PC-3 (cell line): Measurements from ENCODE around the gene NEMP2. TPM values are rescaled to one million over a fixed set of nuclear protein-coding genes. Genes with fewer than 3 reads are reported as not detected.

Experiments
- ATAC-seq: fragments of 200-7000 bp; cut with Tn5 transposase; 2 replicates; pipeline ENCODE4 v1.9.1; 2020; ENCODE audit warnings: mild to moderate bottlenecking, moderate library complexity
- BruUV-seq: library from RNA; stranded (reverse); fragments of 400-500 nt; replicated peaks from 2 replicates; lab custom pipeline; 2021; lab: Mats Ljungman, UMichigan
- CTCF ChIA-PET: fragments of 300-600 bp; sonication (Branson Sonifier 250); formaldehyde crosslinking; loops from one replicate; lab custom pipeline; 2022; ENCODE audit warnings: antibody characterized with exemption; lab: Charles Lee
- POLR2A ChIA-PET: fragments of 300-600 bp; sonication (Branson Sonifier 250); formaldehyde crosslinking; loops from one replicate; lab custom pipeline; 2022; ENCODE audit warnings: antibody characterized with exemption; ENCODE audit not compliant: unreplicated experiment; lab: Charles Lee
- DNase-seq: peaks from one replicate; pipeline ENCODE4 v3.0.0-alpha.2; 2015
- H2AFZ ChIP-seq: fragments of 300-600 bp; sonication (generic); 2 replicates; pipeline ENCODE4 v1.6.0; 2016; ENCODE audit warnings: antibody characterized with exemption, low read length
- H3F3A ChIP-seq: fragments of 300-600 bp; sonication (generic); one replicate; pipeline ENCODE4 v1.6.0; 2017; ENCODE audit warnings: antibody characterized with exemption, low read length, control low read depth, mild to moderate bottlenecking; ENCODE audit not compliant: unreplicated experiment
- H3K27ac ChIP-seq: fragments of 300-600 bp; sonication (generic); 2 replicates; pipeline ENCODE4 v1.5.1; 2016; ENCODE audit warnings: mild to moderate bottlenecking, low read length
- H3K27me3 ChIP-seq: fragments of 300-600 bp; sonication (generic); 2 replicates; pipeline ENCODE4 v1.6.1; 2016; ENCODE audit warnings: low read length, mixed read lengths
- H3K36me3 ChIP-seq: fragments of 300-600 bp; sonication (generic); 2 replicates; pipeline ENCODE4 v1.6.1; 2016; ENCODE audit warnings: low read depth, mixed run types, low read length, mixed read lengths
- H3K4me1 ChIP-seq: fragments of 300-600 bp; sonication (generic); 2 replicates; pipeline ENCODE4 v1.5.1; 2016; ENCODE audit warnings: low read length; ENCODE audit not compliant: insufficient read depth
- H3K4me2 ChIP-seq: fragments of 300-600 bp; sonication (generic); 2 replicates; pipeline ENCODE4 v1.6.0; 2016; ENCODE audit warnings: low read length
- H3K4me3 ChIP-seq: fragments of 300-600 bp; sonication (generic); 2 replicates; pipeline ENCODE4 v1.5.1; 2016; ENCODE audit warnings: mild to moderate bottlenecking, low read length, mixed read lengths
- H3K79me2 ChIP-seq: fragments of 300-600 bp; sonication (generic); 2 replicates; pipeline ENCODE4 v1.6.1; 2017; ENCODE audit warnings: low read length, mixed read lengths
- H3K9ac ChIP-seq: fragments of 300-600 bp; sonication (generic); 2 replicates; pipeline ENCODE4 v1.6.0; 2016; ENCODE audit warnings: mild to moderate bottlenecking, low read length
- H3K9me2 ChIP-seq: fragments of 300-600 bp; sonication (generic); replicated peaks from 2 replicates; pipeline ENCODE4 v1.6.1; 2016; ENCODE audit warnings: mixed run types, low read length, mixed read lengths
- H3K9me3 ChIP-seq: fragments of 300-600 bp; sonication (generic); 2 replicates; pipeline ENCODE4 v1.6.1; 2016; ENCODE audit warnings: low read length, mixed read lengths
- H4K20me1 ChIP-seq: fragments of 300-600 bp; sonication (generic); 2 replicates; pipeline ENCODE4 v1.6.1; 2016; ENCODE audit warnings: low read length, mixed read lengths
- CTCF ChIP-seq: fragments of 300-600 bp; sonication (generic); conservative IDR thresholded peaks from 2 replicates; pipeline ENCODE4 v1.5.1; 2017; ENCODE audit warnings: antibody characterized with exemption, low read depth, mild to moderate bottlenecking, low read length
- EZH2 ChIP-seq: fragments of 300-600 bp; sonication (generic); IDR thresholded peaks from one replicate; pipeline ENCODE4 v1.6.1; 2017; ENCODE audit warnings: antibody characterized with exemption, mild to moderate bottlenecking, low read length; ENCODE audit not compliant: unreplicated experiment
- EZH2phosphoT487 ChIP-seq: fragments of 300-600 bp; sonication (generic); IDR thresholded peaks from 2 replicates; pipeline ENCODE4 v1.6.1; 2018; ENCODE audit warnings: mild to moderate bottlenecking, antibody characterized with exemption, low read length, borderline replicate concordance
- intact Hi-C: fragments of 100-400 bp; cut with micrococcal nuclease; formaldehyde crosslinking; loops from 2 replicates; pipeline ENCODE4 v1.9.0; 2023
- total RNA-seq: library from RNA; depleted of rRNA; stranded (reverse); fragments of >200 nt; gene quantifications from 2 replicates; pipeline ENCODE4 v1.2.3, GENCODE V29; 2014

The NEMP2 gene
- total RNA-seq, 1 experiment from 2014 or later = 3.8 TPM

DNA sequence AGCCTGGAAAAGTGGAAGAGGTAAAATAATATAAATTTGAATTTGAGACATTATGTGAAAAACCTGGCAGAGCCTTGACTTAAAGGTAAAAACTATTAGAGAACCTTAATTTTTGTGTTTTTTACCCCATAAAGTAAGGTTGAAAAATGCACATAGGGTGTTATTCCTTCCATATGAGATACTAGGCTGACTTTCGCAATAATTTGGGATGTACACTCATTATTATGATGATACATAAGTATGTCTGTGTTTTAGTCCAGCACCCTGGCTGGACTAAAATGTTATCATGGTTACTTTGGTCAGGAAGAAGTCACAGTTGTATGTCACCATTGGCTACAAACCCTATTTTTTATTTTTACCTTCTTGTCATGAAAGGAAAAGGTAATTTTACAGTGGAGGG lies 19.8 kb downstream of the NEMP2 start:
- TF ChIP-seq CTCF (no peak), EZH2 (no peak), EZH2phosphoT487 (no peak)
- ATAC-seq (no peak), DNase-seq (no peak)
- intact Hi-C loops = loop anchor here (5.0 kb wide), 2 partner anchors 133 to 427 kb away; partner anchors contain the start of gene NAB1
- Histone ChIP-seq H3K9me2 (no peaks in the 10 kb centered on the region), H3F3A (no peaks in the 10 kb centered on the region), H2AFZ (no peak overlapping the region), H3K9ac (no peak overlapping the region), H3K4me2 (no peak overlapping the region), H3K27ac (no peak overlapping the region), H3K4me3 (no peak overlapping the region), H3K4me1 (no peaks in the 10 kb centered on the region), H3K79me2 (no peaks in the 10 kb centered on the region), H4K20me1 (no peaks in the 10 kb centered on the region), H3K36me3 (no peaks in the 10 kb centered on the region; the same call in 1 of the 2 replicates), H3K9me3 (no peaks in the 10 kb centered on the region), H3K27me3 (no peaks in the 10 kb centered on the region)
- CTCF ChIA-PET = no interaction called here
- BruUV-seq = no TSS peak
- POLR2A ChIA-PET = no interaction called here

DNA sequence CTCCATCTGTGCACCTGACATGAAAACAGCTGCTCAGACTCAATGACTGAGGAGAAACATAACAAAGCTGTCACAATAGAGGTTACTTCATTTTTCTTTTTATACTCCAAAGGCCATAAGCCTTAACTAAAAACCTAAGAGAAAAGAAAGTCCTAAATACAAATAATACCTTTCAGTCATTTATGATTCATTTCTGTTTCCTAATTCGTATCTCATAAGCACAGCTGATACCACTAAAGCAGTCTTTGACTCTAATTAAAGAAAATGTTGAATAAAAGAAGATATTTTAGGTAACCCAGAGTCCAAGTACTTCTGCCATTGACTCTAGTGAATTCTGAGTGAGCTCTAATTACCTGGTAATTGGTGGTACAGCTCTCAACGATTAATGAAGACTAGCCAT lies 20.6 kb downstream of the NEMP2 start:
- POLR2A ChIA-PET = no interaction called here
- intact Hi-C loops = loop anchor here (5.0 kb wide), 2 partner anchors 133 to 427 kb away; partner anchors contain the start of gene NAB1

More for the DNA sequence above, 20.6 kb downstream of the NEMP2 start:
- H3K27me3 ChIP-seq = no peaks in the 10 kb centered on the region
- no peak for DNase-seq
- H3K27ac ChIP-seq = no peak overlapping the region
- H3K4me2 ChIP-seq = no peak overlapping the region
- no peak overlapping the region for H3K4me3 ChIP-seq
- no peaks in the 10 kb centered on the region for H3K4me1 ChIP-seq
- TF ChIP-seq CTCF (no peak), EZH2 (no peak), EZH2phosphoT487 (no peak)
- CTCF ChIA-PET = no interaction called here
- BruUV-seq = no TSS peak
- ATAC-seq = no peak
- H3K36me3 ChIP-seq = no peaks in the 10 kb centered on the region; the same call in 1 of the 2 replicates
- no peaks in the 10 kb centered on the region for H3K9me2 ChIP-seq
- H3K9me3 ChIP-seq = no peaks in the 10 kb centered on the region
- no peaks in the 10 kb centered on the region for H3F3A ChIP-seq
- H4K20me1 ChIP-seq = no peaks in the 10 kb centered on the region
- no peak overlapping the region for H3K9ac ChIP-seq
- no peaks in the 10 kb centered on the region for H3K79me2 ChIP-seq
- H2AFZ ChIP-seq = no peak overlapping the region
